ENCODE data around the gene CCR6. TPM values are rescaled to one million over a fixed set of nuclear protein-coding genes. Genes with fewer than 3 reads are reported as not detected.
A peak's percentile ranks its signal among the peaks of the same experiment; 100 is the strongest.

Gene CCR6
- total RNA-seq, 2 experiments from 2014 or later: 0.23 TPM; not detected in 1

GRCh38 chr6:167125410-167125809, 2.5 kb downstream of the CCR6 start:
- H3K4me1 Mint-ChIP-seq (ENCODE audit: low read depth): peaks cover 28% of the 10 kb centered on the region
- CTCF ChIA-PET: no interaction called here
- no peak for DNase-seq

GRCh38 chr6:167125855-167126349, 3.0 kb downstream of the CCR6 start:
- Mint-ChIP-seq H3K36me3 (ENCODE audit: low read depth) (no peaks in the 10 kb centered on the region), H3K4me3 (no peak overlapping the region), H3K9me3 (no peaks in the 10 kb centered on the region), H3K4me1 (ENCODE audit: low read depth) (peaks cover 26% of the 10 kb centered on the region), H3K27me3 (no peaks in the 10 kb centered on the region), H3K27ac (no peak overlapping the region)
- intact Hi-C loops (cut with micrococcal nuclease): no loop called here
- no peak for DNase-seq
- CTCF ChIA-PET: no interaction called here
- POLR2A ChIA-PET: no interaction called here
- ATAC-seq: no peak
- no peak for TF ChIP-seq CTCF (IDR thresholded peaks at IDR 0.05)

More at GRCh38 chr6:167125410-167125809, 2.5 kb downstream of the CCR6 start:
- no peaks in the 10 kb centered on the region for H3K9me3 Mint-ChIP-seq
- H3K27ac Mint-ChIP-seq: no peak overlapping the region
- no peak for TF ChIP-seq CTCF (IDR thresholded peaks at IDR 0.05)
- no peaks in the 10 kb centered on the region for H3K27me3 Mint-ChIP-seq
- no peak for ATAC-seq
- POLR2A ChIA-PET: no interaction called here
- H3K36me3 Mint-ChIP-seq (ENCODE audit: low read depth): no peaks in the 10 kb centered on the region
- intact Hi-C loops (cut with micrococcal nuclease): no loop called here
- H3K4me3 Mint-ChIP-seq: no peak overlapping the region

- ChIA-PET POLR2A (no interaction called here), CTCF (interaction anchor here (1.3 kb wide), 1 partner anchor 340 kb away, joined by 3 read pairs; no protein-coding TSS in a partner anchor)
- H3K27ac Mint-ChIP-seq: no peak overlapping the region
- intact Hi-C loops (cut with micrococcal nuclease): no loop called here
- H3K36me3 Mint-ChIP-seq (ENCODE audit: low read depth): no peaks in the 10 kb centered on the region
- H3K4me3 Mint-ChIP-seq: no peak overlapping the region
- no peak for ATAC-seq
- no peak for TF ChIP-seq CTCF (IDR thresholded peaks at IDR 0.05)
- DNase-seq: no peak
- H3K4me1 Mint-ChIP-seq (ENCODE audit: low read depth): peaks cover 14% of the 10 kb centered on the region
- no peaks in the 10 kb centered on the region for H3K9me3 Mint-ChIP-seq
- H3K27me3 Mint-ChIP-seq: no peaks in the 10 kb centered on the region
These were observed 5.1 kb downstream of the CCR6 start for GRCh38 chr6:167127785-167128531.

- H3K4me1 Mint-ChIP-seq (ENCODE audit: low read depth): peaks cover 14% of the 10 kb centered on the region
- H3K4me3 Mint-ChIP-seq: no peak overlapping the region
- ChIA-PET CTCF (interaction anchor here (1.3 kb wide), 1 partner anchor 341 kb away, joined by 3 read pairs; no protein-coding TSS in a partner anchor), POLR2A (interaction anchor here (1.7 to 1.8 kb wide), 2 partner anchors 11 to 81 kb away, joined by 4 to 7 read pairs; no protein-coding TSS in a partner anchor)
- H3K36me3 Mint-ChIP-seq (ENCODE audit: low read depth): no peaks in the 10 kb centered on the region
- TF ChIP-seq CTCF (IDR thresholded peaks at IDR 0.05): no peak
- intact Hi-C loops (cut with micrococcal nuclease): no loop called here
- H3K9me3 Mint-ChIP-seq: no peaks in the 10 kb centered on the region
- ATAC-seq (no peak), DNase-seq (no peak)
- no peaks in the 10 kb centered on the region for H3K27me3 Mint-ChIP-seq
- no peak overlapping the region for H3K27ac Mint-ChIP-seq
These were observed 6.3 kb downstream of the CCR6 start for GRCh38 chr6:167129159-167129558.

GRCh38 chr6:167129562-167129961, 6.7 kb downstream of the CCR6 start:
- CTCF ChIA-PET: interaction anchor here (1.0 to 1.3 kb wide), 2 partner anchors 39 to 342 kb away, joined by 3 read pairs; no protein-coding TSS in a partner anchor
- H3K4me3 Mint-ChIP-seq: no peak overlapping the region

More at GRCh38 chr6:167129562-167129961, 6.7 kb downstream of the CCR6 start:
- Mint-ChIP-seq H3K36me3 (ENCODE audit: low read depth) (no peaks in the 10 kb centered on the region), H3K27ac (peak overlapping the region; percentile 42), H3K27me3 (no peaks in the 10 kb centered on the region), H3K9me3 (no peaks in the 10 kb centered on the region), H3K4me1 (ENCODE audit: low read depth) (peaks cover 14% of the 10 kb centered on the region)
- POLR2A ChIA-PET: interaction anchor here (1.7 to 1.8 kb wide), 2 partner anchors 11 to 82 kb away, joined by 4 to 7 read pairs; no protein-coding TSS in a partner anchor
- DNase-seq: no peak
- intact Hi-C loops (cut with micrococcal nuclease): no loop called here
- ATAC-seq: peak; percentile 60
- TF ChIP-seq CTCF (IDR thresholded peaks at IDR 0.05): no peak
